Measurements from ENCODE around the gene GIMAP1. TPM values are rescaled to one million over a fixed set of nuclear protein-coding genes. Genes with fewer than 3 reads are reported as not detected.

GIMAP1 gene
- total RNA-seq, 1 experiment from 2014 or later: not detected

- ChIA-PET POLR2A (no interaction called here), CTCF (no interaction called here)
- ATAC-seq (no peak), DNase-seq (ENCODE audit: low spot score) (no peak)
- Mint-ChIP-seq H3K36me3 (peaks cover 2% of the 10 kb centered on the region; the same call in 1 of the 2 replicates), H3K27me3 (ENCODE audit: low read depth) (peaks cover 43% of the 10 kb centered on the region), H3K9me3 (peaks cover 20% of the 10 kb centered on the region), H3K4me3 (no peak overlapping the region), H3K4me1 (no peaks in the 10 kb centered on the region), H3K27ac (no peak overlapping the region)
- TF ChIP-seq ZNF423 (CRISPR knock-in tag; IDR thresholded peaks at IDR 0.05) (no peak), FOXP1 (CRISPR knock-in tag; IDR thresholded peaks at IDR 0.05; ENCODE audit: borderline replicate concordance) (no peak), PRDM15 (CRISPR knock-in tag; IDR thresholded peaks at IDR 0.05) (no peak), NR3C1 (CRISPR knock-in tag; conservative IDR thresholded peaks at IDR 0.05; ENCODE audit: low read depth) (no peak), HMGA2 (CRISPR knock-in tag; IDR thresholded peaks at IDR 0.05) (no peak), ERG (CRISPR knock-in tag; IDR thresholded peaks at IDR 0.05) (no peak), TCF7 (CRISPR knock-in tag; IDR thresholded peaks at IDR 0.05; ENCODE audit: low read depth) (no peak), MYBL2 (CRISPR knock-in tag; IDR thresholded peaks at IDR 0.05) (no peak), MAX (CRISPR knock-in tag; IDR thresholded peaks at IDR 0.05) (no peak), E2F5 (CRISPR knock-in tag; IDR thresholded peaks at IDR 0.05) (no peak), ZSCAN18 (CRISPR knock-in tag; IDR thresholded peaks at IDR 0.05) (no peak), ZNF317 (CRISPR knock-in tag; IDR thresholded peaks at IDR 0.05; ENCODE audit: borderline replicate concordance, low read depth) (no peak), FOXK1 (CRISPR knock-in tag; IDR thresholded peaks at IDR 0.05) (no peak), ZNF532 (CRISPR knock-in tag; IDR thresholded peaks at IDR 0.05; ENCODE audit: borderline replicate concordance) (no peak), MXD4 (CRISPR knock-in tag; IDR thresholded peaks at IDR 0.05; ENCODE audit: borderline replicate concordance) (no peak), IRF2 (CRISPR knock-in tag; IDR thresholded peaks at IDR 0.05; ENCODE audit: borderline replicate concordance, low read depth) (no peak)
- TF ChIP-seq, protein P1, sequence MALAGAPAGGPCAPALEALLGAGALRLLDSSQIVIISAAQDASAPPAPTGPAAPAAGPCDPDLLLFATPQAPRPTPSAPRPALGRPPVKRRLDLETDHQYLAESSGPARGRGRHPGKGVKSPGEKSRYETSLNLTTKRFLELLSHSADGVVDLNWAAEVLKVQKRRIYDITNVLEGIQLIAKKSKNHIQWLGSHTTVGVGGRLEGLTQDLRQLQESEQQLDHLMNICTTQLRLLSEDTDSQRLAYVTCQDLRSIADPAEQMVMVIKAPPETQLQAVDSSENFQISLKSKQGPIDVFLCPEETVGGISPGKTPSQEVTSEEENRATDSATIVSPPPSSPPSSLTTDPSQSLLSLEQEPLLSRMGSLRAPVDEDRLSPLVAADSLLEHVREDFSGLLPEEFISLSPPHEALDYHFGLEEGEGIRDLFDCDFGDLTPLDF (CRISPR knock-in tag; IDR thresholded peaks at IDR 0.05): no peak
- TF ChIP-seq, protein P2, sequence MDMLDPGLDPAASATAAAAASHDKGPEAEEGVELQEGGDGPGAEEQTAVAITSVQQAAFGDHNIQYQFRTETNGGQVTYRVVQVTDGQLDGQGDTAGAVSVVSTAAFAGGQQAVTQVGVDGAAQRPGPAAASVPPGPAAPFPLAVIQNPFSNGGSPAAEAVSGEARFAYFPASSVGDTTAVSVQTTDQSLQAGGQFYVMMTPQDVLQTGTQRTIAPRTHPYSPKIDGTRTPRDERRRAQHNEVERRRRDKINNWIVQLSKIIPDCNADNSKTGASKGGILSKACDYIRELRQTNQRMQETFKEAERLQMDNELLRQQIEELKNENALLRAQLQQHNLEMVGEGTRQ (CRISPR knock-in tag; IDR thresholded peaks at IDR 0.05): no peak
- TF ChIP-seq, protein P3, sequence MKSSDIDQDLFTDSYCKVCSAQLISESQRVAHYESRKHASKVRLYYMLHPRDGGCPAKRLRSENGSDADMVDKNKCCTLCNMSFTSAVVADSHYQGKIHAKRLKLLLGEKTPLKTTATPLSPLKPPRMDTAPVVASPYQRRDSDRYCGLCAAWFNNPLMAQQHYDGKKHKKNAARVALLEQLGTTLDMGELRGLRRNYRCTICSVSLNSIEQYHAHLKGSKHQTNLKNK (CRISPR knock-in tag; IDR thresholded peaks at IDR 0.05): no peak
- TF ChIP-seq, protein P4, sequence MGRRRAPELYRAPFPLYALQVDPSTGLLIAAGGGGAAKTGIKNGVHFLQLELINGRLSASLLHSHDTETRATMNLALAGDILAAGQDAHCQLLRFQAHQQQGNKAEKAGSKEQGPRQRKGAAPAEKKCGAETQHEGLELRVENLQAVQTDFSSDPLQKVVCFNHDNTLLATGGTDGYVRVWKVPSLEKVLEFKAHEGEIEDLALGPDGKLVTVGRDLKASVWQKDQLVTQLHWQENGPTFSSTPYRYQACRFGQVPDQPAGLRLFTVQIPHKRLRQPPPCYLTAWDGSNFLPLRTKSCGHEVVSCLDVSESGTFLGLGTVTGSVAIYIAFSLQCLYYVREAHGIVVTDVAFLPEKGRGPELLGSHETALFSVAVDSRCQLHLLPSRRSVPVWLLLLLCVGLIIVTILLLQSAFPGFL (CRISPR knock-in tag; IDR thresholded peaks at IDR 0.05; ENCODE audit: borderline replicate concordance): no peak
Observed at GRCh38 chr7:150668977-150669376, 47.4 kb upstream of the GIMAP1 start.

Data from WTC11 (cell line).